ENCODE data around the gene STARD9.

STARD9 gene

DNA sequence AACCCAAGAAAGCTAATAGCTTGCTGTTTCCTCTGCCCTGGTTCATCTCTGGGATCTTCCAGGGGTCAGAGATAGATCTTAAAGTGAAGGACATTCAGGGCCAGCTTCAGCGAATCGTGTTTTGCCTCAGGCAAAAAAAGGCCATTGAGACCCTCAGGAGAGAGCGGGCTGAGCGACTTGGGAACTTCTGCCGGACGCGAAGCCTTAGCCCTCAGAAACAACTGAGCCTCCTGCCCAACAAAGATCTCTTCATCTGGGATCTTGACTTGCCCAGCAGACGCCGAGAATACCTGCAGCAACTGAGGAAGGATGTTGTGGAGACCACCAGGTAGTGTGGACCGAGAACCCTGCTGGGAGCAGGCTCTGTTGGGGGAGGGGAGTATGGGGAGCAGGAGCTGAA, 119.0 kb downstream of the STARD9 start:
- DNase-seq (ENCODE audit: low read depth), result no peak

DNA sequence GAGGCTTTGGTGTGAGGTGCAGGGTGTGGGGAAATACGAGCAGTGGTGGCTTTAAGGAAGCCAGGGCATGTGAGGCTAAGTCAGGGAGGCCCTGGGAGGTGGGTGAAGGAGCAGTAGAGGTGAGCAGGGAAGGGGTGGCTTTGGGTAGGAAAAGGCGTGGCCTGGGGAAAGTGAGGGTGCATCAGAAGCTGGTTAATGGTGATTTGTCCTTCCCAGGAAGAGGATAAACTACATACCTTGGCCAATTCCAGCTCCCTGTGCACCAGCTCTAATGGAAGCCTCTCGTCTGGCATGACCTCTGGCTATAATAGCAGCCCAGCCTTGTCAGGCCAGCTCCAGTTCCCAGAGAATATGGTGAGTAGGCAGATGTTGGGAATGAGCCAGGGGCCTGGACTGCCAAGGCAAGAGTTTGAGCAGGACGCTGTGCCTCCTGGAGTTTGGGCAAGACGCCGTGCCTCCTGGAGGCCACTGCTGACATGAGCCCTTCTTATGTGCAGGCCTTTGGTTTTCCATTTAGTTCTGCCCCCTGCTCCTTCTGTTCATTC, 120.2 kb downstream of the STARD9 start:
- no peak for DNase-seq (ENCODE audit: low read depth)

DNA sequence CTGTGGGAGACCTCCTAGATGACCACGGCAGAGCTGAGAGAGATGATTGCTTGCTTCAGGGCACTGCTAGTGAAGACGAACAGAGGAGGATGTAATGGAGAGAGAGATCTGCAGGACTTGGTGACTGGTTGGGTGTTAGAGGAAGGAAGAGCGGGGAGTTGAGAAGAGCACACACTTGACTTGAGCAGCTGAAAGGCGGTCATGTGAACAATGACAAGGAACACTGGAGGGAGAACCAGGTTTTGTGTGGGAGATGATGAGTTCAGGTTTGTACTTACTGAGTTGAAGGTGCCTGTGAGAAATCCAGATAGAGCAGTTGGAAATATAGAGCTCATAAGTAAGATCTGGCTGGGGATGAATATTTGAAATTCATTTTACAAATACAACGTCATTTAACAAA, 121.2 kb downstream of the STARD9 start:
- DNase-seq (ENCODE audit: low read depth), result no peak

DNA sequence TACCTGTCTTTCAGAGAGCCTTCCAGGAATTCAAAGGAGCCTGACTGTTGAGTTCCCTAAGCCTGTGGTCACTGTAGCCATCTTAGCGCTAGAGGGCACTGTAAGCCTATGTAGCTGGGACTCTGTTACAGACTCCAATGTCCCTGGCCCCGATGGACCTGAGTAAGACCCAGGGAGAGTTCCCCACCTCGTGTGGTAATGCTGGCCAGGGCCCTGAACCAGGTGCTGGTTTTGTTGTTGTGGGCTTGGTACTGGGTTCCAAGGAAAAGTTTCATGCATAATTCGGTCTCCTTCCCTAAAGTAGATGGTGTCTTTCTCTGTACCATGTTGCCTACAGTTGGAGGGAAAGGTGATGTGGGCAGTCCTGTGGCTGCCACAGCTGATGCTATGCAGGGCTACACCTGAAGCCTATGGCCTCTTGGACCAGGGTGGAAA, 129.1 kb downstream of the STARD9 start:
- peak; percentile 8 for DNase-seq (ENCODE audit: low read depth)

DNA sequence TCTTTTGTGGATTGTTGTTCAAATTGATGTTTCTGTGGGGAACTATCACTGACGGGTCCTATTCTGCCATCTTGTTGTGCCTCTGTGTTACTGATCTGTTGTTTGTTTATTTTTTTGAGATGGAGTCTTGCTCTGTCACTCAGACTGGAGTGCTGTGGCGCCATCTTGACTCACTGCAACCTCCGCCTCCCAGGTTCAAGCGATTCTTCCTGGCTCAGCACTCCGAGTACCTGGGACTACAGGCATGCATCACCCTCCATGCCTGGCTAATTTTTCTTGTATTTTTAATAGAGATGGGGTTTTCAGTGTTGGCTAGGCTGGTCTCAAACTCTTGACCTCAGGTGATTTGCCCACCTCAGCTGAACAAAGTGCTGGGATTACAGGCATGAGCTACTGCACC, 129.9 kb downstream of the STARD9 start:
- DNase-seq (ENCODE audit: low read depth), result no peak

DNA sequence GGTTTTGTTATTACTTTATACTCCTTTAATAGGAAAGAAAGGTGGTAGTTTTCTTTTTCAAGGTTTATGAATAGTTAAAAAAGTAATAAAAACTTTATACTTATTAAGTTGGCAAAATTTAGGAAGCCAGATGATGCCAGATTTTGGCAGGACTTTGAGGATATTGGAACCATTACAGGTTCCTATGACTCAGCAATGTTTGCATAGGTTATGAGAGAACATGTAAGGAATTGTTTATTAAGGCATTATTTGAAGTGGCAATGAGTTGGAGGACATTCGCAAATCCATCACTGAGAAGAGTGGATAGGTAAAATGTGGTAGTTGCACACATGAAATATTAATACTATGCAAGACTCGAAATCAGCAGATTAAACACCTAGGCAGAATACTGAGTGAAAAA, 131.7 kb downstream of the STARD9 start:
- no peak for DNase-seq (ENCODE audit: low read depth)

DNA sequence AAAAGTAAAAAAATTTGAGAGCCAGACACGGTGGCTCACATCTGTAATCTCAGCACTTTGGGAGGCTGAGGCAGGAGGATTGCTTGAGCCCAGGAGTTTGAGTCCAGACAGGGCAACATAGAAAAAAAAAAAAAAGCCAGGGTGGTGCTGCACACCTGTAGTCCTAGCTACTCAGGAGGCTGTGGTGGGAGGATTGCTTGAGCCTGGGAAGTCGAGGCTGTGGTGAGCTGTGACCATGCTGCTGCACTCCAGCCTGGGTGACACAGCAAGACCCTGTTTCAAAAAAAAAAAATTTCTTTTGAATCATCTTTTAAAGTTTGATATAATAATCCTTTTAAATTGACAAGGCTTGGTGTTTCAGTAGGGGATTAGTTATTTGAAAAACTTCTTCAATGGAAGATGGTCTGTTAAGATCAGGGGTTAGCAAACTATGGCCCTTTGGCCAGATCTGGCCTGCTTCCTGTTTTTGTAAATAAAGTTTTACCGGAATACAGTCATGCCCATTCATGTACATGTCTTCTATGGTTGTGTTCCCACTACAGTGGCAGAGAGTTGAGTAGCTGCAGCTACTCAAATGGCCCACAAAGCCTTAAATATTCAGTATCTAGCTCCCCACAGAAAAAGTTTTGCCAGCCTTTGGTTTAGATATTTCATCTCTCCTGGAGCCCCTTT, 132.6 kb downstream of the STARD9 start:
- no peak for DNase-seq (ENCODE audit: low read depth)

DNA sequence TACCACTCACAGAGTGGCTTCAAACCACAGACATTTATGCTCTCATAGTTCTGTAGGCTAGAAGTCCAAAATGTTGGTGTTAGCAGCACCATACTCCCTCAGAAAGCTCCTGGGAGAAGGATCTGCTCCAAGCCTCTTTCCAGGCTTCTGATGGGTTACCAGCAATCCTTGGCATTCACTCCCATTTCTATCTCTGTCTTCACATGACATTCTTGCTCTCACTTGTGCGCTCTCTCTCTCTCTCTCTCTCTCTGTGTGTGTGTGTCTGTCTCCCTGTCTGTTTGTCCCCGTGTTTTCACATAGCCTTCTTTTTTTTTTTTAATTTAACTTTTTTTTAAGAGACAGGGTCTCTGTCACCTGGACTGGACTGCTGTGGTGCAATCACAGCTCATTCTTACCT, 135.3 kb downstream of the STARD9 start:
- DNase-seq (ENCODE audit: low read depth), result no peak

DNA sequence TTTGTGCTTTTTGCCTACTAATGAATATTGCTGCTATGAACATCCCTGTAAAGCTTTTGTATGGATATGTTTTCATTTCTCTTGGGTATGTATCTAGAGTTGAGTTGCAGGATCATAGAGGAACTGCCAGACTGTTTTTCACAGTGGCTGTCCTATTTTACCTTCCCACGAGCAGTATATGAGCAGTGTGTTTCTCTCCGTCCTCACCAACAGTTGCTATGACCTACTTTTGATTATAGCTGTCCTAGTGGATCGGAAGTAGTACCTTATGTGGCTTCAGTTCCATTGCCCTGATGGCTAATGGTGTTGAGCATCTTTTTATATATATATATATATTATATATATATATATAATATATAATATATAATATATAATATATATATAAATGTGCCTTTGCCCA, 136.3 kb downstream of the STARD9 start:
- no peak for DNase-seq (ENCODE audit: low read depth)

DNA sequence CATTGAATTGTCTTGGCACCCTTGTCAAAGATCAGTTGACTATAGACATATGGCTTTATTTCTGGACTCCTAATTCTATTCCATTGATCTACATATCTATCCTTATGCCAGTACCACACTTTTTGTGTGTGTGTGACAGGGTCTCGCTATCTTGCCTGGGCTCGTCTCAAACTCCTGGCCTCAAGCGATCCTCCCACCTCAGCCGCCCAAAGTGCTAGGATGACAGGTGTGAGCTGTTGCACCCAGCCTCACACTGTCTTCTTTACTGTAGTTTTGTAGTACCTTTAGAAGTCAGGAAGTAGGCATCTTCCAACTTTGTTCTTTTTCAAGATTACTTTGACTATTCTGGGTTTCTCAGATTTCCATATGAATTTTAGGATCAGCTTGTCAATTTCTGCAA, 137.2 kb downstream of the STARD9 start:
- no peak for DNase-seq (ENCODE audit: low read depth)

DNA sequence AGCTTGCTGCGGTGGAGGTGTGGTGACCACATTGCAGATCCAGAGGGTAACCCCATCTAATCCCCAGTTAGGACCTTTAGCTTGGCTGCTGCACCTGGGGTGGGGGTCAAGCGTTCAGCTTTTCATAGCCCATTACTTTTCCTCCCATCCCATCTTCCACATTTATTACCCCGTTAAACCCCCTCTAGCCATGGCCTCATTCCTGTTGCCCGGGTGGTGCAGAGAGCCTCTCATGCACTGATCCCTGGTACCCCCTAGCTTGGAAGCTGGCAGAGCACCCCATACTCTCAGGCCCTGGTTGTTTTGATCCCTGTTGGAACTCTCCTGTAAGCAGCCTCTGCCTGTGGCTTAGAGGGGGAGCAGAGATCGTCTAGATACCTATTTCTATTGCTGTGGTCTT, 140.7 kb downstream of the STARD9 start:
- no peak for DNase-seq (ENCODE audit: low read depth)

DNA sequence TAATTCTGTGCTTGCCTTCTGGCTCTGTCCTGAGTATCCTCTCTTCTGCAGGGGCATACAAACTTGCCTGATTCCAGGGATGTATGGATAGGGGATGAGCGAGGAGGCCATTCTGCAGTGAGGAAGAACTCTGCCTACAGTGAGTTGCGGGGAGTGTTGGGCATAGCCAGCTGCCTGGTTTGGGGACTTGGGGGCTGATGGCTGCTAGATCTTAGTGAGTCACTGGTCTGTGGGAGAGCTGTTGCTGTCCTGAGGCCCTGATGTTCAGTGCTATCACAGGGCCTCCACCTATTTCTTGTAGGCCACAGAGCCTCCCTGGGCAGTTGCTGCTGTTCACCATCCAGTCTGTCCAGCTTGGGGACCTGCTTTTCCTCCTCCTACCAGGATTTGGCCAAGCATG, 141.2 kb downstream of the STARD9 start:
- no peak for DNase-seq (ENCODE audit: low read depth)

DNA sequence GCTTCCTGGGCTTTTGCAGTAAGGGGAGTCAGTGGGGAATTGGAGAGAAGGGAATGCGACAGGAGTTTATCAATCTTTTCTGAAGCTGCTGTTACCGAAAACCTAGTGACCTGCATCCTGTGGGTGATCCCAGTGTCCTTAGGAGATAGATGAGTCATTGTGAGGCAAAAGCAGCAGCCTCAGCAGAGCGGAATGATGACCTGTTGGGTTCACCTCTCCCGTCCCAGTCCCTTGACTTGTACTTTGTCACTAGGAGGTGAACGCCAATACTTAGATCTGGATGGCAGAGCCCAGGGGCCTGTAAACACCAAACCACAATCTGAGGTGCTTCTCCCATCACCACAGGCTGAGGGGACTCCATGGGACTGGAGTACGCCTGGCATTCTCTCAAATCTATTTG, 143.6 kb downstream of the STARD9 start:
- no peak for DNase-seq (ENCODE audit: low read depth)

DNA sequence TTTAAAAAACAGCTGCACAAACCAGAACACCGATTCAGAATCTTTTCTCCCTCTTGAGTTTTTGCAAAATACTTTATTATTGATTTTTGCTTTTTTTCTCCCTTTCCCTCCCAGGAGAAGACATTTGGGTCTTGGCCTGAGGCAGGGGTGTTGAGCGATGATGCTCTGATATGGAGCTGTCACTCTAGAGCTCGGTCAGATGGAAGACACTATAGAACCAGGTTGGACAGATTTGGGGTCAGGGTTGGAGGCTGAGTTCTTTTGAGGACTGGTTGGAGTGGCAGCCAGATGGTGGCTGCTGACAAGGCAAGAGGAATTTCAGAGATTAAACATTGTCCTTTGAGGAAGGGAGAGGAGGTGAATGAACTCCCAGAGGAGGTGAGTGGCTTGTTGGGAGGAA, 144.7 kb downstream of the STARD9 start:
- no peak for DNase-seq (ENCODE audit: low read depth)

DNA sequence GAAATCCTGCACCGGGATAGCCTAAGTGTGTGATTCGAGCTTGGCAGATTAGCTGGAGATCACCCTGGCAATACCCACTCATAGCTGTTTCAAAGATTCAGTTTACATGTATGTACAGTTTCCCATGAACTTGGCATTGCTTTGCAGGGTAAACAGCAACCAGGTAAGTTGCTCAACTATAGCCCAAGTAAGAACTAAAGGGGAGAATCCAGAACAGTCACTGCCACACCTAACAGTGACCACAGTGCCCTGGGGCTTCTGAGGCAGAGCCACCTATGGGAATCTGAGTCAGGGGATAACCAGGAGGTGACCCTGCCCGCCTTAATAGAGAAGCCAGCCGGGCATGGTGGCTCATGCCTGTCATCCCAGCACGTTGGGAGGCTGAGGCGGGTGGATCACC, 145.6 kb downstream of the STARD9 start:
- DNase-seq (ENCODE audit: low read depth), result no peak

DNA sequence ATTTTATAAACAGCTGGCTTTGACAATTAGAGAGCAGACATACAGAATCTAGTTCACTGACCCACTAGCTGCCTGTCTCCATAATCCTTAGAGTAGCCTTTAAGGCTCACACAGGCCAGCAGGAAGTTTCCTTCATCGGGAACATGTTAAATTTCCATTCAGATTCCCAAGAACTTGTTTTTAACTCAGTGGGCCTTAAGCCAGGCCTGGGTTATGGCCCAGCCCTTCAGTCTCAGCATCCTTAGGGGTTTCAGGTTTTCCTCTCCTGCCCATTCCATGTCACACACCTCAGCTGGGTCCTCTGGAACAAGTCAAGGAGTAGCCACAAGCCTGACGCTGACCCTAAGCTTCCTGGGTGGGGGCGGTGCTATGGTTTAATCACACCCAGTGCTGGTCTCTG, 146.5 kb downstream of the STARD9 start:
- no peak for DNase-seq (ENCODE audit: low read depth)

DNA sequence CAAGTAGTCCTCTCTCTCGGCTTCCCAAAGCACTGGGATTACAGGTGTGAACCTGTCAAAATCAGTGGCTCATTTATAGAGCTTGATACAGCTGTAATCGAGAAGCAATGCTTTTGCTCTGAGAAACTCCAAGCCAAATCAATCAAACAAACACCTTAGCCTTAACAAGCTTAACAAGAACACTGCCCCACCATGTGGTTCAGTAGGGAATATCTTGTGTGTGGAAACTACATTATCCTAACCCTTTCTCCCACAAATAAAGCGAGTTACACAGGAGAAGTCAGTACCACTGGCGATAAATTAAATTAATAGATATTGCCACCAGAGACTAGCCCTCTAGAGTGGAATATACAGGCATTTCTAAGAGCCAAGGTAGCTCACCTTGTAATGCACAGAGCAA, 147.7 kb downstream of the STARD9 start:
- no peak for DNase-seq (ENCODE audit: low read depth)

DNA sequence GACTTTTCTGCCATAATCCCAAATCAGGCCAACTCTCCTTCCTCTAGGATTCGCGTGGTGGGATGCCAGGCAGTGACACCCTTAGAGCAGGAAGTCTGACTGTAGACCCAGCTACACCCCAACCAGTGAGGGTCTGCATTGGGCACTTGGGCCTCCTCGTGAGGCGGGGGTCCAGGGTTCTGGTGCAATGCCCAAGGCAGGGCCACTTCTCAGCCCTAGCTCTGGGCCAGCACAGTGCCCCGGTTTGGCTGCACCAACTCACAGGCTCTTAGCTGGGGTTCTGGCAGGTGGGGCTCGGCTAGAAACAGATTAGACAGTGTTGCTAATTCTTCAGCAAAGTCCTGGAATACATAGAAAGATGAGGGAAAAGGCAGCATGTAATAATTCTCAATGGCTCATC, 148.9 kb downstream of the STARD9 start:
- no peak for DNase-seq (ENCODE audit: low read depth)

DNA sequence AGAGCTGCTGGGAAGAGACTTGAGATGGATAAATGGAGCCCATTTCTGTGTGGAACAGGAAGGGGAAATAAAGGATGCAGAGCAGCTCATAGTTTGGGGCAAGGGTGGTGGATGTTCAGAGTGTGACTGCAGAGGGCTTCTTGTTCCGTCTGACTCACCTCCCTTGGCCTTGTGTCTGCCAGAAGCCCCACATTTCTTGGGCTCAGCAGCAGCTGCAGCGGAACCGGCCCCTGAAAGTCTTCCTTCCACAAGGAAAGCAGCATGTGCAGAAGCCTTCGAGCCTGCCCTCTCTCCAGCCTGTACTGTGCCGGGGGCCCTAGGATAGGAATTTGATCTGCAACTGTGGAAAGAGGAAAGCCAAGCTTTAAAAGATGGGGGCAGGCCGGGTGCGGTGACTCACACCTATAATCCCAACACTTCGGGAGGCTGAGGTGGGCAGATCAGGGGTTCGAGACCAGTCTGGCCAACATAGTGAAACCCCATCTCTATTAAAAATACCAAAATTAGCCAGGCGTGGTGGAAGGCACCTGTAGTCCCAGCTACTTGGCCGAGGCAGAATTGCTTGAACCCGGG, 150.0 kb downstream of the STARD9 start:
- DNase-seq (ENCODE audit: low read depth), result no peak

DNA sequence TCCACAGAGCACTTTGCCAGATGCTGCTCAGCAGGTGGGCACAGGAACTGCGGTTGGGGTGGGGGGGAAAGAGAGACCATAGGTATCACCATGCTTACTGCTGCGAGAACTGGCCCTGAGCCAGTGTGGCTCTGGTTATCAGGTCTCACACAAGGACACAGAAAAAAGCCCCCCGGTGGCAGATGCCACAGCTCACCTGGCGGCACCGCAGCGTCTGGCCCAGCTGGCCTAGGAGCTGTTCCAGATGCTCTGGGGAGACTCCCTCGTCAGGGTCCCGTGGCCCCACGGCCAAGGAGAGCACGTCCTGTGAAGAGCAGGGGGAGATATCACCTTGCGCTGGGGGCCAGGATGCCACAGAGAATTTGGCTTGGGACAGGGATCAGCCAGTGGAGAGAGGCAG, 150.7 kb downstream of the STARD9 start:
- DNase-seq (ENCODE audit: low read depth), result no peak

DNA sequence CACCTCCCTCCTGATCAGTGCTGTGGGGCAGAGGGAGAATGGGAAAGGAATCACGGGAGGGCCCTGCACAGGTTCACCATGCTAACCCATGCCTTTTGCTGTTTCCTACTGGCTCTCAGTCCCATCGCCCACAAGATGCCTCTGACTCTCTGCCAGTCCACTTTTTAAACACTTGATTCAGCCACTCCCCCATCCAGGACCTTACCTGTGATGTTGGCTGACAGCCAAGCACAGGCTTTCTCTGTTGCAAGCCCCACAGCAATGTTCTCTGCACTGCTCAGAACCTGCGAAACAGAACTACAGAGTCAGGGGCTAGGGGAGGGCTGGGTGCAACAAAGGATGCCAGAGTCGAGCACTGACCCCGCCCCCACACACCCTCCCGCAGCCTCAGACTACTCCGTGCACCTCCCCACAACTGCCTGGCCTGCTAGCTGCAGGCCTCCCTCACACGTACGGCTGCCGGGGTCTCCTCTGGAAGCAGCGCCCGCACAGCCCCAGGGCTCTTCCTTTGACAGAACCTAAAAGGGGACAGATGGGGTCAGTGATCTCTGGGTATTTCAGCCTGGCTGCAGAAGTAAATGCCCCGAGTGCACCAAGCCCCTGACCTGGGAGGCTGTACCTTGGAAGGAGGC, 152.5 kb downstream of the STARD9 start:
- no peak for DNase-seq (ENCODE audit: low read depth)

DNA sequence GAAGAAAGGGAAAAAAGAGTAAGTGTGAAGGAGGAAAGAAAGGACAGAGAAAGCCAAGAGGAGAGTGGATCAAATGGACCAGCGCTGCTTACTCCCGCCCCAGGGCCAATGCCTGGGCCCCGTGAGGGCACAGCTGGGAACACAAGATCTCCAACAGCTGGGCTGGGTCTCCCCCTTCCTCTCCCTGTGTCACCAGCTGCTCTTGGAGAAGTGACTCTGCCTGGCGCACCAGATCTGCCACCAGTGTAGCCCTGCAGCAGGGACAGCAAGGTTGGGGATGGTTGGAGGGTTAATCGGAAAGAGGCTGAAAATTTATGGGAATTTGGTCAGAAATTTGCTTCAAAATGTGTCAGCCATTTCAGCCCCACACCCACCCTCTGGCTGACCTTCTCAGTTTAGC, 153.2 kb downstream of the STARD9 start:
- DNase-seq (ENCODE audit: low read depth), result no peak

DNA sequence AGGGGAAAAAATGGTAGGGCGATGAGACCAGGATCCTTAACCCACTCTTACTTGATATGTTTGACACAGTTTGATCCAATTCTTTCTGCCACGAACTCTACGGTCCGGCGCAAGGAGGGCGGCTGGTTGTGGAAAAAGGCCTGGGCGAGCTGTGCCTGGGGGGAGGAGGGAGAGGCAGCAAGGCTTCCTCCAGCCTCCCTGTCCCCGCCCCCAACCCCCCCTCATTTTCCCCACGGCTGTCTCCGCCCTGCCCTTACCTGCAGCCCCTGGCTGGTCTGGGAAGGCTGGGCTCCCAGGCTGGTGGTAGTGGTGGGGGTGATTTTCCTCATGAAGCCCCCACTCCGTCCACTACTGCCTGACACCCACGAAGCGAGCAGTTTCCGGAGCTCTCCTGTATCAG, 153.6 kb downstream of the STARD9 start:
- DNase-seq (ENCODE audit: low read depth), result no peak

DNA sequence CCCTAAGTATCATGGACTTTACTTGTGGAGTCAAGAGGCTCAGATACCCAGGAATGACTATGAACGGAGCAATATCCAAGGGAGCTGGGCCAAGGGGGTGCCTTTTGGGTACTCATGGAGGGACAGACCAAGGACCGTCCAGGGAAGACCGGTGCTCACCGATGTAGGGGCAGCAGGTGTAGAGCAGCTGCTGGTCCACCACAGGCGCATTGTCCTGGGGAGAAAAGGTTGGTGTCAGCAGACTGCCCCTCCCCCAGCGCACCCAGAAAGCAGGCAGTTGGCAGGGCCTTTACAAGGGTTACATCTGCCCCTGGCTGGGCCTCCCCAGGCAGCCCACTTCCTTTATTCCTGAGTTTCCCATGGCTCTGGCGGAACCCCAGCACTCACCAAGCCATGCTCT, 154.0 kb downstream of the STARD9 start:
- no peak for DNase-seq (ENCODE audit: low read depth)
